ENCODE measurements around the gene SUCO. TPM values are rescaled to one million over a fixed set of nuclear protein-coding genes. Genes with fewer than 3 reads are reported as not detected.

SUCO gene
- total RNA-seq, 2 experiments from 2014 or later: 22.9 to 42.3 TPM

DNA sequence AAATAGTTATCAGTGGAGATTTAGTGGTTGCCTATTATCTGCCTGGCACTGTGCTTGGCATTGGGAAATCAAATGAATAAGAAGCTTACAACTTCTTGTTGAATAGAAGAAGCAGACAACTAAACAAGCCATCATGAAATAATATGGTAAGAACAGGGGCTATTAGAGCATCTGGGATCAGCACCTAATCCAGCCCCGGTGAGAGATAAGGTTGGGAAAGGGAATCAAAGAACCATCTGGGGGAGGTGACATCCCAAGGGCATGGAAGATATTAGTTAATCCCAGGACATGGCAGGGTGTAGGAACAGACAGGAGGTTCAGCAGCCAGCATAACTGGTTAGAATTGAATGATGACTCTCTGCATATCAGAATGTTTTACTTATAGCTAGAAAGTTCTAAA is 36.3 kb upstream of the SUCO start:
- H3K9me2 ChIP-seq (ENCODE audit: insufficient read depth, low read length): no peaks in the 10 kb centered on the region
- no peak overlapping the region for H2AFZ ChIP-seq (ENCODE audit: low read length)
- no peak overlapping the region for H3K4me2 ChIP-seq (ENCODE audit: low read length)
- CTCF ChIA-PET (ENCODE audit: unreplicated experiment): no interaction called here
- no TSS peak for BruUV-seq (replicated peaks)
- H3K27ac ChIP-seq (ENCODE audit: low read depth, low read length, poor library complexity, severe bottlenecking): no peak overlapping the region
- TF ChIP-seq, protein P1, sequence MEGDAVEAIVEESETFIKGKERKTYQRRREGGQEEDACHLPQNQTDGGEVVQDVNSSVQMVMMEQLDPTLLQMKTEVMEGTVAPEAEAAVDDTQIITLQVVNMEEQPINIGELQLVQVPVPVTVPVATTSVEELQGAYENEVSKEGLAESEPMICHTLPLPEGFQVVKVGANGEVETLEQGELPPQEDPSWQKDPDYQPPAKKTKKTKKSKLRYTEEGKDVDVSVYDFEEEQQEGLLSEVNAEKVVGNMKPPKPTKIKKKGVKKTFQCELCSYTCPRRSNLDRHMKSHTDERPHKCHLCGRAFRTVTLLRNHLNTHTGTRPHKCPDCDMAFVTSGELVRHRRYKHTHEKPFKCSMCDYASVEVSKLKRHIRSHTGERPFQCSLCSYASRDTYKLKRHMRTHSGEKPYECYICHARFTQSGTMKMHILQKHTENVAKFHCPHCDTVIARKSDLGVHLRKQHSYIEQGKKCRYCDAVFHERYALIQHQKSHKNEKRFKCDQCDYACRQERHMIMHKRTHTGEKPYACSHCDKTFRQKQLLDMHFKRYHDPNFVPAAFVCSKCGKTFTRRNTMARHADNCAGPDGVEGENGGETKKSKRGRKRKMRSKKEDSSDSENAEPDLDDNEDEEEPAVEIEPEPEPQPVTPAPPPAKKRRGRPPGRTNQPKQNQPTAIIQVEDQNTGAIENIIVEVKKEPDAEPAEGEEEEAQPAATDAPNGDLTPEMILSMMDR (conservative IDR thresholded peaks at IDR 0.05; ENCODE audit: low read length): no peak
- no peak for TF ChIP-seq EZH2phosphoT487 (IDR thresholded peaks at IDR 0.05; ENCODE audit: borderline replicate concordance, low read depth, low read length)
- no peak overlapping the region for H3K4me3 ChIP-seq (ENCODE audit: low read depth, low read length, poor library complexity, severe bottlenecking)
- H3K4me1 ChIP-seq (ENCODE audit: insufficient read depth, low read length, poor library complexity, severe bottlenecking): no peaks in the 10 kb centered on the region
- DNase-seq (ENCODE audit: low spot score): no peak
- H4K20me1 ChIP-seq (ENCODE audit: insufficient read depth, low read length): no peaks in the 10 kb centered on the region
- no peaks in the 10 kb centered on the region for H3K36me3 ChIP-seq (ENCODE audit: insufficient read depth, low read length)
- H3K9me3 ChIP-seq (ENCODE audit: low read length): no peaks in the 10 kb centered on the region
- H3K79me2 ChIP-seq (ENCODE audit: insufficient read depth, low read depth, low read length): no peaks in the 10 kb centered on the region
- POLR2A ChIA-PET: interaction anchor here (0.6 kb wide), 1 partner anchor 174 kb away, joined by 3 read pairs; no protein-coding TSS in a partner anchor
- intact Hi-C loops (cut with micrococcal nuclease; ENCODE audit: unreplicated experiment): no loop called here

DNA sequence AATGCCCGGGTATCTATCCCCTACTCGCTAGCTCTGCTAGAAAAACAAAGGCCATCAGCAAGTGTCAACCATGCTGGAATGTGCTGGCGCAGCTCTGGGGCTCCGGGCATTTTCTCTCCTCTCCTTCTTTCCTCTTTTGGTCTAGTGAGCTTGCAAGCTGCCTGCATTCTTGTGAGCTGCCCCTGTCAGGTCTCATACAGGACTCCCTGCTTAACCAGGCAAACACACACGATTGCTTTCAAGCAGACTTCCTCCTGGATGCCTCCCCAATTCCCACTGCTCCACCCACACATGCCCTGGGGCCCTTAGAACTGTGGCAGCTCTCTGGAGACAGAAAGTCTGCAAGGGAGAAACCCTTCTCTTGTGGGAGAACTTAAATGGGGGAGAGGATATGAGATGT is 35.7 kb upstream of the SUCO start:
- Histone ChIP-seq H3K4me1 (ENCODE audit: insufficient read depth, low read length, poor library complexity, severe bottlenecking) (no peaks in the 10 kb centered on the region), H3K4me2 (ENCODE audit: low read length) (no peak overlapping the region), H3K27ac (ENCODE audit: low read depth, low read length, poor library complexity, severe bottlenecking) (no peak overlapping the region), H3K36me3 (ENCODE audit: insufficient read depth, low read length) (no peaks in the 10 kb centered on the region), H3K9me2 (ENCODE audit: insufficient read depth, low read length) (no peaks in the 10 kb centered on the region), H3K9me3 (ENCODE audit: low read length) (no peaks in the 10 kb centered on the region), H2AFZ (ENCODE audit: low read length) (no peak overlapping the region), H3K79me2 (ENCODE audit: insufficient read depth, low read depth, low read length) (no peaks in the 10 kb centered on the region), H4K20me1 (ENCODE audit: insufficient read depth, low read length) (no peaks in the 10 kb centered on the region), H3K4me3 (ENCODE audit: low read depth, low read length, poor library complexity, severe bottlenecking) (no peak overlapping the region)
- ChIA-PET CTCF (ENCODE audit: unreplicated experiment) (no interaction called here), POLR2A (no interaction called here)
- DNase-seq (ENCODE audit: low spot score): no peak
- no peak for TF ChIP-seq EZH2phosphoT487 (IDR thresholded peaks at IDR 0.05; ENCODE audit: borderline replicate concordance, low read depth, low read length)
- TF ChIP-seq, protein P1 (conservative IDR thresholded peaks at IDR 0.05; ENCODE audit: low read length): no peak
- intact Hi-C loops (cut with micrococcal nuclease; ENCODE audit: unreplicated experiment): no loop called here
- no TSS peak for BruUV-seq (replicated peaks)

DNA sequence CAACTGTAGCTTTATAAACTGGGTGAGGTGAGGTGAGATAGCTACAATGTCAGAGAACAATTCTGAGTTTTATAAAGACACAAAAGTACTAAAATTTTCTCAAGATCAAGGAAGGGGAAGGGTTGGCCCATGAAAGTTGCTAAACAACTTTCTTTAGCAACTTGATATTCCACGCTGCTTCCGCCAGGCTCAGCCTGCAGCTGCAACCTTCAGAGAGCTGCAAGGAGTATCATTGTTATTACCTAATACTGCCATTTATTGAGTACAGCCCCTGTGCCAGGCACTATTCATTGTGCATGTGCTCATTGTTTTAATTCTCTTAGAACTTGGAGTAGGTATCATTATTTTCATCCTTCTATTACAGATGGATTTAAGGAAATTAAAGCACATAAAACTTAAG is 34.1 kb upstream of the SUCO start:
- no peak for DNase-seq (ENCODE audit: low spot score)
- no peaks in the 10 kb centered on the region for H3K9me3 ChIP-seq (ENCODE audit: low read length)
- CTCF ChIA-PET (ENCODE audit: unreplicated experiment): no interaction called here
- no peaks in the 10 kb centered on the region for H3K36me3 ChIP-seq (ENCODE audit: insufficient read depth, low read length)
- no peaks in the 10 kb centered on the region for H3K9me2 ChIP-seq (ENCODE audit: insufficient read depth, low read length)
- no peak overlapping the region for H3K27ac ChIP-seq (ENCODE audit: low read depth, low read length, poor library complexity, severe bottlenecking)
- no peak overlapping the region for H3K4me3 ChIP-seq (ENCODE audit: low read depth, low read length, poor library complexity, severe bottlenecking)
- TF ChIP-seq, protein P1 (conservative IDR thresholded peaks at IDR 0.05; ENCODE audit: low read length): no peak
- no peak for TF ChIP-seq EZH2phosphoT487 (IDR thresholded peaks at IDR 0.05; ENCODE audit: borderline replicate concordance, low read depth, low read length)
- H3K79me2 ChIP-seq (ENCODE audit: insufficient read depth, low read depth, low read length): no peaks in the 10 kb centered on the region
- POLR2A ChIA-PET: no interaction called here
- no TSS peak for BruUV-seq (replicated peaks)
- no peak overlapping the region for H3K4me2 ChIP-seq (ENCODE audit: low read length)
- no peak overlapping the region for H2AFZ ChIP-seq (ENCODE audit: low read length)
- no peaks in the 10 kb centered on the region for H4K20me1 ChIP-seq (ENCODE audit: insufficient read depth, low read length)
- intact Hi-C loops (cut with micrococcal nuclease; ENCODE audit: unreplicated experiment): no loop called here
- no peaks in the 10 kb centered on the region for H3K4me1 ChIP-seq (ENCODE audit: insufficient read depth, low read length, poor library complexity, severe bottlenecking)

Data from OCI-LY7 (cell line).